HG03565 (cell line): ENCODE data around the gene SLC47A1.

ENCODE experiments used
- ATAC-seq: cut with Tn5 transposase; IDR thresholded peaks from one replicate; pipeline ENCODE4 v1.9.1; 2021; ENCODE audit warnings: mild to moderate bottlenecking, moderate library complexity; ENCODE audit not compliant: unreplicated experiment

Gene SLC47A1

DNA sequence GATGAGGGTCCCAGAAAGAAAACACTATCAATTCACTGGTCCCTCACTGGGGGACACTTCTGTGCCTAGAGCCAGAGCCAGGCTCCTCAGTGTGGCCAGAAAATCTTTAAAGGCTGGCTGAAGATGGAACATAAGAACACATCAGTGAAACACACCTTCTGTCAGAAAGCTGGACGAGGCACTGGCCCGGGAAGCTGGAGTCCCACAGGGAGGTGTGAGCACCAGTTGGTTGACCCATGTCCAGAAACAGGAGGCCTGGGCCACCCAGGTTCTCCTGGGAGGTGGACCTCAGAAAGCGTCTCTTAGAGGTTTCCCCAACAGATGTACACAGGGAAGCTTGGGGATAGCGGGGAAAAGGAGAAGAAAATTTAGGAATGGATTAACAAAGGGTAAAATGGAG lies 58.7 kb downstream of the SLC47A1 start:
- ATAC-seq = no peak

DNA sequence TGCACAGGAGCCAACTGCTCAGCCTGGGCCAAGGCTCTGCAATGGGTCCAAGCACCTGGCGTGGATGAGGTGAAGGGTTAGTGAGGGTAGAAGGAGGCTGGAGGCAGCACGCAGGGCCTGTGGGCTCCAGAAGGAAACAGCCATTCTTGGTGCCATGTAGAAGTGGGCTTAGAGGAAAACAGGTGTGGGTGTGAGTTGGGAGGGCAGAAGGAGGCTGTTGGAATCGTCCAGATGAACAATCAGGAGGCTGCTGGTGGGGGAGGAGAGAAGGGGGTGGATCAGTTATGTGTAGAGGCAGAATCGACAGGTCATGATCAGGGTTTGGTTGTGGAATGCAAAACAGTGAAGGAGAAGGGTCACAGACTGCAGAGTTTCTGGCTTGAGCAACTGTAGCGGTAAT lies 63.2 kb downstream of the SLC47A1 start:
- no peak for ATAC-seq

DNA sequence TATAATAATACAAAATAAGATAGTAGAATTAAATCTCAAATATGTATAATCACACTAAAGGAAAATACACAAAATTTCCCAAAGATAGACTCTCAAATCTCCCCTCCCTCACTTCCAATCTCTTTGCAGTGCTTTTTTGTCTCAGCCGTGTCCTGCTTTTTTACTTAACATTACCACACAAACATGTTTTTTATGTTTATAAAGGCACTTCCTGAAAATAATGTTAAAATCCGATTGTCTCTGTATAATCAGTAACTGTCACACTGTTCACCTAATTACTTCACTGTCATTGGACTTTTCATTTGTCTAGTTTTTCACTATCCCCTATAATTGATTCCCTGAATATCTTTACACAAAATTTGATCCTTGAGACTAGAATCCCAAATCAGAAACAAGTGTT lies 76.7 kb downstream of the SLC47A1 start:
- no peak for ATAC-seq

DNA sequence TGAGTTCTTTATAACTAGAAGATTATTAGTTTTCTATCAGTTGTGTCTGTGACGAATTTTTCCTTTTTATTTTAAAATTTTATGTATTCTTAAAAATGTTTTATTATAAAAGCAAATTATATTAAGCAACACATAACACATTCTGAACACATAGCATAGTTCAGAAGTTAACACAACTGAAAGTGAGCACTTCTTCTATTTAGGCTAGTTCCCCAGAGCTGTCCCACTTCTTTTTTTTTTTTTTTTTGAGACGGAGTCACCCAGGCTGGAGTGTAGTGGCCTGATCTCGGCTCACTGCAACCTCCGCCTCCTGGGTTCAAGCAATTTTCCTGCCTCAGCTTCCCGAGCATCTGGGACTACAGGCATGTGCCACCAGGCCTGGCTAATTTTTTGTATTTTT lies 77.2 kb downstream of the SLC47A1 start:
- ATAC-seq = no peak

DNA sequence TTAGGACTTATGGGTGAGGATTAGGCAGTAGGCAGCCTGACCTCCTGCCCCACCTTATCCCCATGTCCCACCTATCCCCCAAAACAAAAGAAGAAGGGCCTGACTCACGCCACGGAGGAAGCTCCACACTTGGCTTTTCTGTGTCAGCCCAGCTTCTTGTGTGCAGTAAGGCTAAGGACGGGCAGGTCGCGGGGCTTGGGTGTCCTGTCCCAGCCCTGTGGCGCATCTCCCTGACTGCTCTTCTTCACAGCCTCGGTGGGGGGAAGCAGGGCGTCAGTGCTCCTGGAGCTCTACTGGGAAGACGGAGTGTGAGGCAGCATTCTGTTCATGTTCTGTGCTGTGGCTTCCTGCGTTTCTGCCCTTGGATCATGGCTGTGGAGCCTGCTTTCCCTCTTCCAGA lies 80.3 kb downstream of the SLC47A1 start:
- ATAC-seq = no peak

DNA sequence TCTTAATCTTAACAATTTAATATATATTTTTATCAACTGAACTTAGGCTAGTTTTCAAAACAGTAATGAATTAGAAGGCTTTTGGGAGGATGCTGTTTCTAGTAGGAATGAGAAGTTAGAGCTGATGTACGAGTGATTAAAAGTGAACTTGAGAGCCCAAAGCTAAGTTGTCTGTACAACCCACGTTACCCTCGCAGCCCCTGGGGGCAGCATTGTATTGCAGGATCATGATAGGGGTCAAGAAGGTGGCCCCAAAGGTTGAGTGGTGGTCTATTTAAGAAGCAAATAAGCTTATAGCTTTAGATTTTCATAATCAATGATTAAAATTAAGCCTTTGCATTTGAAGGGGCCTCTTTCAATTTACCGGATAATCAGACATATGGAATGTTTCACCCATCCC lies 81.2 kb downstream of the SLC47A1 start:
- ATAC-seq = no peak

DNA sequence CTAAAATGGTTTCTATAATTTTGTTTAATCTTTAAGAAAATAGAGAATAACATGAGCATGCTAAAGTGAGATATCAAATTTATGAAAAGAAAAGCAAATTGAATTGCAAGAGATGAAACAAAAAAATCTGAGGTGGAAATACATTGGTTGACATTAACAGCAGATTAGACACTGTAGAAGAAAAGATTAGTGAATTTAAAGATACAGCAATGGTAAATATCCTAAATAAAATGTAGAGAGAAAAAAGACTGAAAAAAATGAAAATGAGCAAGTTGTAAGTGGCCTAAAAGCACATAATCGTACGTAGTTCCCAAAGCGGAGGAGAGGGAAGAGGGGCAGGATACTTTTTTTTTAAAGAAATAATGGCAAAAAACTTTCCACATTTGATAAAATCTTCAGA lies 84.4 kb downstream of the SLC47A1 start:
- ATAC-seq = no peak

DNA sequence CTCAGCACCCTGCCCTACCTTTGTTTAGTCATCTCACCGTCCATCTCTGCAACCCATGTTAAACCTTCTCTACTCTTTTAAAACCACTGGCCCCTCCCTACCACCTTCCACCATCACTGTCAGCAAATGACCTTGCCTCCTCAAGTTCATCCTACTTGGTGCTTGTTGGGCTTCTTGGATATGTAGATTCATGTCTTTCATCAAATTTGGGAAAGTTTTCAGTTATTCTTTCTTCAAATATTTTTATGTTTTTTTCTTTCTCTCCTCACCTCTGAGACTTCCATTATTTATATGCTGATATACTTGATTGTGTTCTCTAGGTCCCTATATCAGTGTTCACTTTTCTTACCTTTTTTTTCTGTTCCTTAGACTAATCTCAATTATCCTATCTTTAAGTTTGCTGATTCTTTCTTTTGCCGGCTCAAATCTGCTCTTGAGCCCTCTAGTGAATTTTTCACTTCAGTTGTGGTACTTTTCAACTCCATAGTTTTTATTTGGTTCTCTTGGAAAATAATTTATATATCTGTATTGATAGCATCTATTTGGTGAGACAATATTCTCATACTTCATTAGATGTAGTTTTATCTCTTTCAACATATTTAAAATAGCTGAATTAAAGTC lies 86.2 kb downstream of the SLC47A1 start:
- ATAC-seq = no peak

DNA sequence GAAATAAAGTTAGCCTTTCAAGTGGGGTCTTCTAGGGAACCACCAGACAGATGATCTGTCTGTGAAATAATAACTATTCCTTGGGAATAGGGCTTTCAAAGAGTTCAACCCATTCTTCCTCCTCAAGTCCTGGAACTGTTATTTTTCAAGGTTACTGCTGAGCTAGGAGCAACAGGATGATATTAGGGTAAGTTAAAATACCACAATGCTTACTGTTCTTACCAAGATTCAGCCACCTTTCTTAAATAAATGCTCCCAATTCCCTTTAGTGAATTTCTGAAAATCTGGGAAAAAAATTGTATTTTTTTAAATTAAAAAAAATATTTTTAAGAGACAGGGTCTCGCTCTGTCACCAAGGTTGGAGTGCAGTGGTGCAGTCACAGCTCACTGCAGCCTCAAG lies 88.0 kb downstream of the SLC47A1 start:
- ATAC-seq = no peak

DNA sequence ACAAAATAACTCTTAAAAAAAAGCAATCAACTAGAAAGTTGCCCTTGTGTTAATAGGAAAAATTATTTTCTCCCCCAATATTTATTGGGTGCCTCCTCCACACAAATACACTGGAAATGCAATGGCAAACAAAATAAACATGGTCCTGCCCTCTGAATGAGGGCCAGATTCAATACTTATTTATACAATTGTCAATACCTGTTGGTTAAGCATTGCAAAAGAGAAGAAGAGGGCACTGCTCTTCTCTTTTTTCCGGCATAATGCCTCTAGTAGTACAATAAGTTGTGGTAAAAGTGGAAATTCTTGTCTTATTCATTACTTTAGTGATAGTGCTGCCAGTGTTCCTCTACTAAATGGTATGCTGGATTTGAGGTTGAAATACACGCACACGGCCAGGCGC lies 92.4 kb downstream of the SLC47A1 start:
- ATAC-seq = no peak
